Head of caudate nucleus (tissue), 42 donors: Measurements from ENCODE around the gene RENBP.

Experiments used
- DNase-seq, 42 donors: peaks; one replicate each; pipeline versions ENCODE4 v3.0.0 to v3.0.0-alpha.2; 2020 to 2021; ENCODE audit warnings: mixed read lengths in 7 of 42
- intact Hi-C: fragments of 100-400 bp; cut with DNase I; formaldehyde crosslinking; loops from one replicate; pipeline ENCODE4 v1.15.0; 2022

Gene RENBP

DNA sequence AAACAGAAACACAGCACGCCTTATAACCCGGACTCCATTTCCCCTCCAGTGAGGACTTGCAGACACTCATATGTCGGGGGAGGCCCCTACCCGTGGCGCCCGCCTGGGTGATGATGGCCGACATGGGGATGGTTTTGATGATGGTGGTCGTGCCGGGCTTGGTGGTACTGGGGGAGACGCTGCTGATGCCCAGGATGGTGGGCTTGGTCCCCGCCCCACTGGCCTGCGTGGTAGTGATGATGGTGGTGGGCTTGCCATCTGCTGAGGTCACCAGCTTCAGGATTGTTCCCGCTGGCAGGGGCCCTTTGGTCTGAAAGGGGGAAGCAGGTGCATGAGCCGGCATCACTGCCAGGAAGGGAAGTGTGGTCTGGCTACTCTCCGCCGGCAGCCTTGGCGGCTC is 12.8 kb upstream of the RENBP start:
- intact Hi-C loops = no loop called here
- DNase-seq = no peak

DNA sequence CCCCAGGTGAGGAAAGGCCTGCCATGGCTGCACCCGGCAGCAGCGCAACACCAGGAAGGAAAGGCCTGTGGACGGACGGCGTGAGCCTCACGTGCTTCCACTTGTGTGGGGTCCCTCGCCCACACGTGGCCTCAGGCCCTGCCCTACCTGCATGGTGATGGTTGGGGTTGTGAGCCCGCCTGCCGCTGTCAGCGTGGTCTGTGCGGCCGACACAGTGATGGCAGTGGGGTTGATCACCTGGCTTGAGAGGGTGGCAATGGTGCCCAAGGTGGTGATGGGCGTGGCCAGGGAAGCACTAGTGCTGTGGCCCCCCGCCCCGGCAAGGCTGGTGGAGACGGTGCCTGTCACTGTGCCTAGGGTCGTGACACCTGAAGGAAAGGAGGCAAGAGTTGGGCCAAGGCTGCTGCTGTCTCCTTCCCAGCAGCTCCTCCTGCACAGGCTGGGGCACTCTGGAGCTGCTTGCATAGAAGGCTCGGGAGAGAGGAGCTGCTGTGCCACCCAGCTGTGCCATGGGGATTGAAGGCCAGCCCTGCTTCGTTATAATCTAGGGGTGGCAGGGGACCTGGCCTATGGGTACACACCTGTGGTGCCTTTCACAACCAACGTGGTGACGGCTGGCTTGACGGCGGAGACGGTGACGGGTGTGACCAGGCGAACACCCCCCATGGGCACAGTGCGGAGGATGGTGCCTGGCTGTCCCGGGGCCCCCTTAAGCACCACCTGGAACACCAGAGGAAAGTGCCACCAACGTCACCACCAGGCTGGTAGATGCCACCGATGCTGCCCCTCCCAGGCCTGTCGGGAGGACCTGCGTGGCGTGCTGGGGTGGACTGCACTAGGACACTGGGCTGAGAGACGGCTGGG is 11.8 kb upstream of the RENBP start:
- intact Hi-C loops = no loop called here
- DNase-seq = no peak

DNA sequence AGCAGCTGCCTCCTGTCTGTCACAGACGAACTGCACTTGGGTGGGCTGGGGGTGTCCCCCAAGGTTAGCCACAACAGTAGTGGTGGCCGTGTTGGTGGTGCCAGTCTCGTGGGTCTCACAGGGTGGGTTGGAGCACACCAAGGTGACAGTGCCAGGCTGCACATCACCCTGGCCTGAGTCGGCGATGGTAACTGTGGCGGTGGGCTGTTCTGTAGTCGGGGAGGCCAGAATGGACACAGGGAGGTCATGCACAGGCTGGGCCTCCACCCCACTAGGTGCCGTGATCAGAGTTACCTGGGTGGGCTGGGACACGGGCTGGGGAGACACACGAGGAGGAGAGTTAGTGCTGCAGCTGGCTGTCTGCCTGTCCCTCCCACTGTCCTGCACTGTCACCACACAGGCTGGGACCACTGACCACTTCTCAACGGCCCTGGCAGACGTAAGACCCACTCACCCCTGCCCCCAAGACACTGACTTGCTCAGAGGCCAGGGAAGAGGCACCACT is 10.8 kb upstream of the RENBP start:
- intact Hi-C loops = no loop called here

DNA sequence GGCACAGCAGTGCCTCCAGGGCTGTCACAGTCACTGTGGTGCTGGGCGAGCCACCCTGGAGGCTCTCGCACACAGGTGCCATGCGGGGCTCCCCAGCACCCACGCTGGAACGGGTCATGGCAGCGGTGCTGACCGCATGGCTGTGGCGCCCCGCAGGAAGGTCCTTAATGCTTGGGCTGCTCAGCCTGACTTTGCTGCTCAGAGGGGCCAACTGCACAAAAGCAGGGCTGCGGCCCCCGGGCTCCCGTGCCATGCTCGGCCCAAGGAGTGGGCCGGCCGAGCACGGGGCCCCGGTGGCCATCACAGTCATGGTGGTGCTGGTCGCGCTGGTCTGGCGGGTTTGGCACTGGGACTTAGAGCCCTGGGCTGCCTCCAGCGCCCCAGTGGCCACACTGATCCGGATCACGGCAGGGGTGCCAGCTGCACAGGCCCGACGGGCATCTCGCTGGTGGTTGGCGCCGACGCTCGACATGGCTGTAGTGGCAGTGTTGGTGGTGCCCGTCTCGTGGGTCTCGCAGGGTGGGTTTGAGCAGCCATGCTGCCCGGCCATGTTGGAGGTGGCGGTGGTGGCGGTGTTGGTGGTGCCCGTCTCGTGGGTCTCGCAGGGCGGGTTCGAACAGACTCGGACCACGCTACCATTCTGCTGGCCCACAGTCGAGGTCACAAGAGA is 10.2 kb upstream of the RENBP start:
- intact Hi-C loops = no loop called here
- DNase-seq = no peak

More for the DNA sequence above, 10.8 kb upstream of the RENBP start:
- no peak for DNase-seq

DNA sequence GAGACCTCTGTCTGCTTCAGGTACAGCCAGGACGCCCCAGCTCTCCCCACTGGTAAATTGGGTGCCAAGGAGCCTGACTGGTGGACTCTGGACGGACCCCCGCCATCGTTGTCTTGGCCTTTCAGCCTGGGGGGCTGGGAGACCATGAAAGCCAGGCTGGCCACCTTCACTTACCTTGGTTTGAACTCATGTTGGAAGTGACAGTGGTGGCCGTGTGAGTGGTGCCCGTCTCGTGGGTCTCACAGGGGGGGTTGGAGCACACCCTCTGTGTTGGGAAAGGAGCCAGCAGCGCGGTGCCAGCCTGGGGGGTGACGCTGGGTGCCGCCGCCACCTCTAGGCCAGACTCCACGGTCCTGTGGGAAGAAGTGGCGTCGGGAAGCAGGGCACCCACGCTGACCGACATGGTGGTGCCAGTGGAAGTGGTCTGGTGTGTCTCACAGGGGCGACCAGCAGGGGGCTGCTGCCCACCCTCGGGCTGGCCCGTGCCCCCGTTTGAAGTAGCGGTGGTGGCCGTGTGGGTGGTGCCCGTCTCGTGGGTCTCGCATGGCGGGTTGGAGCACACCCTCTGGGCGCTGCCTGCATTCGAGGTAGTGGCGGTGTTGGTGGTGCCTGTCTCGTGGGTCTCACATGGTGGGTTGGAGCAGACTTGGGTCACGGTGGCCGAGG is 9.6 kb upstream of the RENBP start:
- intact Hi-C loops = no loop called here
- DNase-seq = no peak

DNA sequence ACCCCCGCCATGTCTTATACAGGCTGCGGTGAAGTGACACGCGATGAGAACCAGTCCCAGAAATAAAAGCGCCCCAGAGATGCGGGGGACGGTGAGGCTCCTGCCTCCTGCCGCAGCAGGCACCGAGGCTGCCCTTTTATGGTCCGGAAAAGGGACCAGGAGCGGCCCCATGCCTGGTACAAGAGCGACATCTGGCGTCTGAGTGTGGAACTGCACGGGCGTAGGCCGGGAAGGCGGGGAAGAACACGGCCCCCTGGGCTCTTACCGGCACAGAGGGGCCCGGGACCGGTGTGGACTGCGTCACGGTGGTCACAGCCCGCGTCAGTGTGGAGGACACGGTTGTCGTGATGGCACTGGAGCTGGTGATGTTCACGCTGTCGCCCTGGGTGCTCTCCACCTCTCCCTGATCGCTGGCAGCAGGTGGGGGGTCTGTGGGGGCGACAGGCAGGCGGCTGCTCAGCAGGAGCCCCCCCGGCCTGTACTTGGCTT is 8.9 kb upstream of the RENBP start:
- intact Hi-C loops = no loop called here
- DNase-seq = peak; percentile 42 to 88 (median 78)

DNA sequence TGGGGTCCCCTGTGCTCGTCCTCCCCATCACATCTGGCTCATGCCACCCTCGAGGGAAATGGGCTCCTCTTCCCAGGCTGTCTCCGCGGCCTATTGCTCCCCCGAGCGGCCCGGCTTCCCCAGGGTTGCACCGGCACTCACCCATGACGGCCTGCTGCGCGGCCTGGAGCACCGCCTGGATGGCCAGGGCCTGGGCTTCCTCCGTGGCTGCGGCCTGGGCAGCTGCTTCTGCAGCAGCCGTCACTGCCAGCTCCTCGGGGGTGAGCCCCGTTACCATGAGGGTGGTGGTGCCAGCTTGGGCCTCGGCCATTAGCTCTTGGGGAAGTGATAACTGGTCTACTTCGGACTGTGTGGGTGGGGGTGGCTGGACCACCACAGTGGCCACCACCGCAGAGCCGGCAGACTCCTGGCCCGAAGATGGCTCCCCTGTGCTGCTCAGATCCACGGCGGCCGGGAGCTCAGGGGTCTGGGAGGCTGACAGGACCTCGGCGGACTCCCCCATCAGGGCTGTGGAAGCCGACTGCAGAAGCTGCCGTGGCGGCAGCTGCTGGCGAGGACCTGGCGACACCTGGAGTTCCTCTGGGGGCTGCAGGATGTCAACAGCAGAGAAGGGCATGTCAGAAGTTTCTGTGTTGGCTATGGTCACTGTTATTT is 8.1 kb upstream of the RENBP start:
- no peak for DNase-seq
- intact Hi-C loops = no loop called here

DNA sequence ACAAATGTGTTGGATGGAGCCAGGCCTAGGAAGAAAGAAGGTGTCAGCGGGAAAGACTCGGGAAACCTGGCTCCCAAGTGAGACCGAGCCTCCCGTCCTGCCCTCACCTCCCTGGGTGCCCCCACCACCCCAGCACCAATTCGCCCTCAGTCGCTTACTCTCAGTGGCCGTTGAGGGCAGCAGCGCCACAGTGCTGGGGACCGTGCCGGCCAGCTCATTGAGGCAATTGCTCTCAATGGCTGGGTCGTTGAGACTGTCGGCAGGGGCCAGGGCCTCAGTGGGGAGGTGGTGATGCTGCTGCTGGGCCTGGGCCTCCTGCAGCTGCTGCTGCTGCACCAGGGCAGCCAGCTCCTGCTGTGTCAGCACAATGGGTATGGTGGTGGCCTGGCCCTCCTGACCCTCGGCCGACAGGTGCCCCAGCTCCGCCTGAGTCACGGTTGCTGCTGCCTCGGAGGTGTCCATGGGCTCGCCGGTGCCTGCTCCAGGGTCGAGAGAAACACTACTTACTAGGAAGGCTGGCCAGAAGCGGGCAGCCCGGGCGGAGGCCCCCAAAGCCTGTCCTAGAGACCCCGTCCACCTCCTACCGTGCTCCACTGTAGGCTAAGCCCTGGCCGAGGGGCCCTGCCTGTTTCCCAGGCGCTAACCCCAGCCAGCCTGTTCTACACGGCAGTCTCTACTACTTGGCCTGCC is 7.4 kb upstream of the RENBP start:
- intact Hi-C loops = no loop called here
- DNase-seq = no peak

DNA sequence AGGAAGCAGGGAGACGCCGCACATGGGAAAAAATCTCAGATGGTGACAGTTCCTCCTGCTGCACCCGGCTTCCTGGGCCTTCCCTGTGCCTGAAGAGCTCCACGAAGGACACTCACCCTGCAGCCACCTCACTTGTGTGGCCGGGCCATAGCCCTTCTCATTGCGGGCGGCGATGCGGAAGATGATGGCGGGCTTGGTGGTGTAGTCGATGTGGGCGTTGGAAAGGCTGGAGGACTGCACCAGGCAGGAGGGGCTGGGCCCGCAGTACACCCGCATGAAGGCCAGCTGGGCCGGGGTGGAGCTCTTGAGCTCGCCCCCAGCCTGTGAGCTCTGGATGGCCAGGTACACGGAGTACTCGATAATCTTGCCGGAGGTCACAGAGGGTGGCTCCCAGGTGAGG is 5.7 kb upstream of the RENBP start:
- intact Hi-C loops = no loop called here
- no peak for DNase-seq

DNA sequence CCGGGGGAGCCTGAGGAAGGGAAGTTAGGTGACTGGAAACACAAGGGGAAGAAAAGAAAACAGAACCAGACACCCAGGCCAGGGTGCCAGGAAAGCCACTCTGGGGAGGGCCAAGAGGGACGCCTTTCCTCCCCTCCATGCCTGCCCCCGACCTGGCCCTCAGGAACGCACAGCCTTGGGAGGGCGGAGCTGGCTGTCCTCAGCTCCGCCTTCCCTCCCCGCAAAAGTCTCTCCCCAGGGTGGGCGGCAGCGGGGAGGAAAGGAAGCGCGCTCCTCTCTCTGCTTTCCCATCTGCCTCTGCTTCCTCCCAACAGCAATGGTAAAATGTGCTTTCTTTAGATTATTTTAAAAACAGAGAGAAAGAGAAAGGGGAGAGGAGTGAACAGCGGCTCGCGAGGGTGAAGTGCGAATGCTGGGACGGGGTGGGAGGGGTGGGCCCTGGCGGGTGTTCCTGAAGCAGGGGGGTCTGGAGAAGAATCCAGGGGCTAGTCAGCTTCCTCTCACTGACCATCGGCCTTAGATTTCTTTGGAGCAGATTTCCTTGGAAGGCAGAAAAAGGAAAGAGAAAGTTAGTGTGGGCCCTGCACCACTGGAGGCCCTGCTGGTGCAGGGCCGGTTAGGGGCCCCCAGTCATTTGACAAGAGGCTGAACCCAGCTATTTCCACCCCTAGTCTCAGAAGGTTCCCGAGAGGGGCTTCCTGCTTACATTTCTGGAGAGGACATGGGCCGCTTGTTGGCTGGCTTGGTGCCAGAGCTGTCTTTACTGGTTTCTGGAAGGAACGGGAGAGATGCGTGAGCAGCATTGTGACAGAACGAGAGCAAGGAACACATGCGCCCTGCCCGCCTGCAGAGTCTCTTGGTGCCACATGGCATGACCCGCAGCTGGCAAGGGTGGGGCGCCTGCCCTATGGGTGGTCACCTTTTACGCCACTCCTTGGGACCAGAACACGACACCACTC is 4.7 kb upstream of the RENBP start:
- intact Hi-C loops = no loop called here
- DNase-seq = peak in 24 of 42 donors; percentile 22 to 73 (median 55)

DNA sequence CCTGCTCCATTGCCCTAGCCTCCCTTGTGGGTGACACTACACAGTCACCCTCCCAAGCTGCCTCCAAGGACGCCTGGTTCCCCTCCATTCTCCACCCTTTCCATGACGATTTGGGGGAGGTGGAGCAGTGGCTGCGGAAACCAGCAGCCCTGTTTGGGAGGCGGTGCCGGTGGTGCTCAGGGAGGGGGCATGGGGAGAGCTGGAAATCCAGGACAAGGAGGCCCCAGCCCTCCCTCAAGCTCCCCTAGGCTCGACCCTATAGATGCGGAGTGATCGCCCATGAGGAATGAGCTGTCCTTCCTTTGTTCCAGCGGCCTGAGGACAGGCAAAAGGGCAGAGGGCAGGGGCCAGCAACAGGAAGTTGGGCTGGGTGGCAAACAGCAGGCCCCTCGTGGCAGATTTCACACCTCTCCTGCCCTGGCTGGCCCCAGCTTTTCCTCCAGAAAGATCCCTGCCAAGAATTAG is 3.6 kb upstream of the RENBP start:
- intact Hi-C loops = no loop called here
- DNase-seq = no peak

DNA sequence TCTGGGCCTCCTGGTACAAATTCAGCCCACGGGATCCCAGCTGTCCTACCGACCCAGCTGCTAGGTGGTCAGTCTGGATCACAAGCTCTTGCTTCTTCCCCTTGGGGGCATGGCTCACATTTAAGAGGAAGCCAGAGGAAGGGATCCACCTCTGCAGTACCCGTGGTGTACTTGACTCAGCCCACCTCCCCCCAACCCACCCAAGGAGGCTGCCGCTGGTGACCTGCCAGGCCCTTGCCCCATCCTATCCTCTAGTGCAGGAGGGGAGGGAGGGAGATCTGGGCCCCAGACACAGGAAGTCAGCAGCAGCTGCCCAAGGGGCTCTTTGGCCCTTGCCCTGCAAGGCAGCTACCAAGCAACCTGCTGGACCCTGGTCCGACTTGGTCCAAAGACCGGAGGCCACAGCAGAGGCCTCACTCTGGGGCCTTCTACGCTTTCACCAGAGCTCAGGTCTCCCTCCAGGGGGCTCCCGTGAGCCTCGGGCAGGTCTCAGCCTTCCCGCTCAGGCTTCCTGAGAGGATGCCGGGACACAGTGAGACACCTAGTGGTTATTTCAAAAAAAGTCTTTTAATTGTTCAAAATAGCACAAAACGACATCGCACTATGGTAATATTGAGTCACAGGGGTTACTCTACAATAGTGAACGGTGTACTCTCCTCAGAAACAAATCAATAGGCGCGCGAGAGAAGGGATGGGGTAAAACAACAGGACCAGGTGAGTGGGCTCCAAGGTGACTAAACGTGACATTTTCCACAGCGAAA is 2.7 kb upstream of the RENBP start:
- intact Hi-C loops = loop anchor here (2.0 kb wide), 1 partner anchor 182 kb away; the partner anchor contains the start of gene PLXNB3
- peak in 41 of 42 donors; percentile 35 to 85 (median 74) for DNase-seq

DNA sequence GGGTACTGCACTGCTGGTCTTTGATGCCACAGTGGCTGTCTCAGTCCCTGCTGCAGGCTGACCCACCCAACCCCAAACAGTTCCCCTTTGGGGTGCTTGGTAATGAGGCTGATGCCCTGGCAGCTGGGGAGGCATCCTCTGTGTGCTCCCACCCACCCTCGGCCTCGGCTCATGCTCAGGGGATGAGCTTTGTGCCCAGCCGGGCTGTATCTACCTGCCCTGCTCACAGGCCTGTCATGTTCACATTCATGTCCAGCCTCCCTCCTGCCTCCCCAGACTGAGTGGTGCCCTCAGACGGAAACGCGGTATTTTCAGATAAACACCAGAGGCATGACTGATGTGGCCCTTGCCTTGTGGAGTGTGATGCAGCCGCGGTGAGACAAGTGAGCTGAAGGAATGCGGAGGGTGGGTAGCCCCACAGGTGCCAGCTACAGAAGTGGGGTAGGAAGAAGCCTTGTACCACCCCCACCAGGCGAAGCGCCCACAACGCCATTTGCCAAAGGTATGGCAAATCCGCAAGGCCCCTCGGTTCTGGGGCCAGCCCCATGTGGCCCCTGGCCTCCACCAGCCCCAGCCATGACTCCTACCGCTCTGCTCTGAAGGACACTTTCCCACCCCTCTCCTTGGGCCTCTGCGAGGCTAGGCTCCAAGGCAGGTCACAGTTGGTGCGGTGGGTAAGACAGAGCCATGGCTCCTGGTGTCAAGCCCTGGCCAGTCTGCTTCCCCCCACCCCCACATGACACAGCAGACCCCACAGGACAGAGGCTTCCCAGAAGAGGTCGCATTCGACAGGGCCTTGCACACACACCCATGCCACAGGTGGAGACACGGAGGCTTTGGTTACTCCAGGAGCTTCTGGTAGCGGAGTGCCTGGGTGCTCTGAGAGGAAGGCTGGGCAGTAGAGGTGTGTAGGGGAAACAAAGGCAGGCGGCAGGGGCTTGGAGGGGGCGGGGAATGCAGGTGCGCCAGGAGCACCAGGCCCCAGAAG is 1.8 kb upstream of the RENBP start:
- intact Hi-C loops = loop anchor here (2.0 kb wide), 1 partner anchor 181 kb away; the partner anchor contains the start of gene PLXNB3
- no peak for DNase-seq

DNA sequence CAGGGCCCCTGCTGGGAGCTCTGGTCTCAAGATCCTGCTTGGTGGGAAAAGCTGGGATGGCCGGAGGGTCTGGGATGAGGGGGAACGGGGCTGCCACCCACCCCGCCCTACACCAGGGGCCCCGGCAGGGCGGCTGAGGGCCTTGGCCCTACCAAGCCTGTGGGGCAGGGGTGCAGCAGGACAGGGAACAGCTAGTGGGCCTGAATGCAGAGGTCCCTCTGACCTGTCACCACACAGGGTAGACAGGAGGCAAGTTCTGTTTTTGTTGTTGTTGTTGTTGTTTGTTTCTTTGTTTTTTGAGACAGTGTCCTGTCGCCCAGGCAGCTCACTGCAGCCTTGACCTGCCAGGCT is 332 bp upstream of the RENBP start:
- intact Hi-C loops = no loop called here
- DNase-seq = no peak
